Osteoblast (primary cell): ENCODE measurements around the gene CLN5. TPM values are rescaled to one million over a fixed set of nuclear protein-coding genes. Genes with fewer than 3 reads are reported as not detected.
A peak's percentile ranks its signal among the peaks of the same experiment; 100 is the strongest.

Experiments used
- DNase-seq: peaks from one replicate; pipeline ENCODE4 v3.0.0; 2011; ENCODE audit warnings: low spot score, mixed read lengths; ENCODE audit not compliant: insufficient read length; ENCODE audit errors: missing footprints
- H2AFZ ChIP-seq: 2 replicates; pipeline ENCODE4 v1.6.0; 2011; ENCODE audit warnings: mild to moderate bottlenecking, low read length
- H3K27ac ChIP-seq: 2 replicates; pipeline ENCODE4 v1.5.1; 2011; ENCODE audit warnings: mild to moderate bottlenecking, low read depth, low read length, moderate library complexity
- H3K27me3 ChIP-seq: 2 replicates; pipeline ENCODE4 v1.6.0; 2012; ENCODE audit warnings: mild to moderate bottlenecking, control low read depth, inconsistent platforms, low read length, moderate library complexity; ENCODE audit not compliant: insufficient read depth
- H3K36me3 ChIP-seq: 2 replicates; pipeline ENCODE4 v1.5.1; 2011; ENCODE audit warnings: mild to moderate bottlenecking, low read length, control low read depth, moderate library complexity; ENCODE audit not compliant: insufficient read depth
- H3K4me1 ChIP-seq: 2 replicates; pipeline ENCODE4 v1.5.1; 2011; ENCODE audit warnings: mild to moderate bottlenecking, low read length, control low read depth, moderate library complexity; ENCODE audit not compliant: insufficient read depth
- H3K4me2 ChIP-seq: 2 replicates; pipeline ENCODE4 v1.6.0; 2011; ENCODE audit warnings: mild to moderate bottlenecking, low read length; ENCODE audit not compliant: insufficient read depth
- H3K4me3 ChIP-seq: fragments of 200-600 bp; sonication (generic); 3 replicates; pipeline ENCODE4 v1.5.1; 2012; ENCODE audit warnings: mild to moderate bottlenecking, low read length, inconsistent platforms; ENCODE audit not compliant: insufficient read depth
- H3K79me2 ChIP-seq: 2 replicates; pipeline ENCODE4 v1.6.0; 2012; ENCODE audit warnings: mild to moderate bottlenecking, low read length, control low read depth, inconsistent platforms; ENCODE audit not compliant: insufficient read depth
- H3K9me3 ChIP-seq: 2 replicates; pipeline ENCODE4 v1.5.1; 2011; ENCODE audit warnings: low read depth, low read length, control low read depth
- H4K20me1 ChIP-seq: 2 replicates; pipeline ENCODE4 v1.6.0; 2012; ENCODE audit warnings: mild to moderate bottlenecking, low read length, control low read depth; ENCODE audit not compliant: insufficient read depth
- CTCF ChIP-seq: IDR thresholded peaks from 2 replicates; pipeline ENCODE4 v1.5.1; 2011; ENCODE audit warnings: mild to moderate bottlenecking, low read depth, low read length, moderate library complexity; ENCODE audit errors: extremely low read depth
- total RNA-seq: library from RNA; depleted of rRNA; stranded (reverse); fragments of >200 nt; gene quantifications from 2 replicates; pipeline ENCODE4 v1.2.3, GENCODE V29; 2012

Gene CLN5
- total RNA-seq, 1 donor: 42.0 TPM

- H3K4me2 ChIP-seq: peak overlapping the region; percentile 80
- H3K79me2 ChIP-seq: peaks cover 55% of the 10 kb centered on the region
- peaks cover 2% of the 10 kb centered on the region for H3K36me3 ChIP-seq
- no peaks in the 10 kb centered on the region for H3K27me3 ChIP-seq
- H3K4me1 ChIP-seq: peaks cover 44% of the 10 kb centered on the region
- peak overlapping the region; percentile 90 for H2AFZ ChIP-seq
- H3K4me3 ChIP-seq: peak overlapping the region; percentile 89
- DNase-seq: peak; percentile 91
- TF ChIP-seq CTCF: no peak
- H3K27ac ChIP-seq: peak overlapping the region; percentile 63
- no peaks in the 10 kb centered on the region for H3K9me3 ChIP-seq
- H4K20me1 ChIP-seq: peaks cover 38% of the 10 kb centered on the region
Measured at GRCh38 chr13:77026255-77026860, 34.5 kb downstream of the CLN5 start.

DNA sequence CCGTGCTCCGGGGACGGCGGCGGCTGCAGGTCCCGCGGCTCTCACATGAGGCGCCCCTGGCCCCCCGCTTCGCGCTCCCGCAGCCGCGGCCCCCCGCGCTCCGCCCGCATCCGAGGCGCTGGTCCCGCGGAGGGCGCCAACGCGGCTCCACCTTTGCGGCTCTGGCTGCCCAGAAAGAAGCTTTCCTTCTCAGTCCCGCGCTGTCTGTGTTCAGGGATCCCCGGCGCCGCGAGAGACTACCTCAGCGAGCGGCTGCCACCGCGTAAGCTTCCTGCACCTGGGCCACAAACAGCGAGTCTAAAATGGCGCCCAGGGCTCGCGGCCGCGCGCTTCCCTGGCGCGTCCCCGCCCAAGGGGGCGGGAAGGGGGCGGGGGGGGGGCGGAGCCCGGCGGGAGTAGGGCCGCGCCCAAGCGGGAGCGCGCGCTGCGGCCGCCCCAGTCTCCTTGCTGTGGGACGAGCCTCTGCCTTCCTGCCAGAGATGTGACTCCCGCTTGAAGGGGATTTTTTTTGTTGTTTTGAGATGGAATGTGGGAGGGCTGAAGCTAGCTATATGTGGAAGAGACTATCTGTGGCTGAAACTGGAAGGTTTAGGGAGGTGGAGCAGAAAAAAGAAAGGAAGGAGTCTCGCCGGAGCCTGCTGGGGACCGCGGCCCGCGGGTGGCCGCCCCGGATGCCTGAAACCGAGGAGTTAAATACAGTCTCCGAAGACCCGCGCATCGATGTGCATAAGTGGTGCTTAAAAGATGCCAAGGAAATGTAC lies 35.2 kb downstream of the CLN5 start, which contains the start of gene FBXL3:
Gene FBXL3 (minus strand): TSS at position 299 of the 761 bp plus-strand sequence. CDS start 5,299 bp downstream, outside the sequence.
- peak; percentile 97 for DNase-seq
- H3K27me3 ChIP-seq: no peaks in the 10 kb centered on the region
- peaks cover 48% of the 10 kb centered on the region for H3K79me2 ChIP-seq
- H3K36me3 ChIP-seq: no peaks in the 10 kb centered on the region
- TF ChIP-seq CTCF: no peak
- H3K4me2 ChIP-seq: peak within 1 kb of the TSS; percentile 87
- H4K20me1 ChIP-seq: peaks cover 32% of the 10 kb centered on the region
- H3K9me3 ChIP-seq: no peaks in the 10 kb centered on the region
- peak within 1 kb of the TSS; percentile 77 for H3K27ac ChIP-seq
- H3K4me3 ChIP-seq: peak within 1 kb of the TSS; percentile 89
- peaks cover 40% of the 10 kb centered on the region for H3K4me1 ChIP-seq
- H2AFZ ChIP-seq: peak within 1 kb of the TSS; percentile 91

DNA sequence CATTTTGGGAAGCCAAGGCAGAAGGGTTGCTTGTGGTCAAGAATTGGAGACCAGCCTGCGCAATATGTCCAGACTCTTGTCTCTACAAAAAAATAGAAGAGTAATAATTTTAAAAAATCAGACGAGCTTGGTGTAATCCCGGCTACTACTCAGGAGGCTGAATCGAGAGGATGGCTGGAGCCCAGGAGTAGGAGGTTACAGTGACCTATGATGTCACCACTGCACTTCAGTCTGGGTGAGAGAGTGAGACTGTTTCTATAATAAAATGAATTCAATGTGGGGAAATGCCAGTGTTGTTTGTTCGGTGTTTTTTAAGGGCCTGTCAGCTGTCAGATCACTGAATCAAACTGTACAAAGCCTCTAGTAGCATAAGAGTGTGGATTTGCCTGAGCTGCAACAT lies 36.3 kb downstream of the CLN5 start:
- Histone ChIP-seq H3K36me3 (no peaks in the 10 kb centered on the region), H4K20me1 (peaks cover 20% of the 10 kb centered on the region), H2AFZ (peak overlapping the region; percentile 91), H3K9me3 (no peaks in the 10 kb centered on the region), H3K4me2 (peak overlapping the region; percentile 87), H3K4me1 (peaks cover 28% of the 10 kb centered on the region), H3K27ac (peak overlapping the region; percentile 77), H3K79me2 (peaks cover 37% of the 10 kb centered on the region), H3K4me3 (peak overlapping the region; percentile 89), H3K27me3 (no peaks in the 10 kb centered on the region)
- no peak for DNase-seq
- no peak for TF ChIP-seq CTCF

GRCh38 chr13:77029436-77029835 lies 37.6 kb downstream of the CLN5 start:
- H2AFZ ChIP-seq: no peak overlapping the region
- H3K4me2 ChIP-seq: no peak overlapping the region
- H3K27me3 ChIP-seq: no peaks in the 10 kb centered on the region
- H3K36me3 ChIP-seq: no peaks in the 10 kb centered on the region
- peaks cover 24% of the 10 kb centered on the region for H3K79me2 ChIP-seq
- H3K4me1 ChIP-seq: peaks cover 27% of the 10 kb centered on the region
- H3K27ac ChIP-seq: no peak overlapping the region
- H3K9me3 ChIP-seq: no peaks in the 10 kb centered on the region
- peak; percentile 9 for DNase-seq
- peaks cover 12% of the 10 kb centered on the region for H4K20me1 ChIP-seq
- H3K4me3 ChIP-seq: no peak overlapping the region
- TF ChIP-seq CTCF: no peak
